GM12873 (cell line): ENCODE data around the gene CLIP2.

Source experiments
- TF ChIP-seq, protein P1 (sequence below): IDR thresholded peaks from 2 replicates; pipeline ENCODE4 v1.5.1; 2012; ENCODE audit warnings: low read depth, mild to moderate bottlenecking, moderate library complexity, low read length, control low read depth; ENCODE audit not compliant: insufficient read depth; ENCODE audit errors: missing control alignments

Gene CLIP2

DNA sequence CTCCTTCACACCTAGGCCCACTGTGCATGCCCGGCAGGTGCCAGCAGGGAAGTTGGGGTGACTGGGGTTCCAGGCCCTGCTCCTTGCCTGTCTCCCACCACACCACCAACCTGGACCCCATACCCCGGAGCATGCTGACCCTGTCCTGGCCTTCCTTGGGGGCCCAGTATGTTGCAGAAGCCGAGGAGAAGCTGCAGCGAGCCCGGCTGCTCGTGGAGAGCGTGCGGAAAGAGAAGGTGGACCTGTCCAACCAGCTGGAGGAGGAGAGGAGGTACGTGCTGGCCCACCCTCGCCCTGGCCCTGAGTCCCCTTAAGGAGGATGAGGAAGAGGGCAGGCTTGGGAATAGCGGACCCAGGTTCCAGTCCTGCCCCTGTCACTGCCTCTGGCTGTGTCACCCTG lies 70.8 kb downstream of the CLIP2 start:
- TF ChIP-seq, protein P1, sequence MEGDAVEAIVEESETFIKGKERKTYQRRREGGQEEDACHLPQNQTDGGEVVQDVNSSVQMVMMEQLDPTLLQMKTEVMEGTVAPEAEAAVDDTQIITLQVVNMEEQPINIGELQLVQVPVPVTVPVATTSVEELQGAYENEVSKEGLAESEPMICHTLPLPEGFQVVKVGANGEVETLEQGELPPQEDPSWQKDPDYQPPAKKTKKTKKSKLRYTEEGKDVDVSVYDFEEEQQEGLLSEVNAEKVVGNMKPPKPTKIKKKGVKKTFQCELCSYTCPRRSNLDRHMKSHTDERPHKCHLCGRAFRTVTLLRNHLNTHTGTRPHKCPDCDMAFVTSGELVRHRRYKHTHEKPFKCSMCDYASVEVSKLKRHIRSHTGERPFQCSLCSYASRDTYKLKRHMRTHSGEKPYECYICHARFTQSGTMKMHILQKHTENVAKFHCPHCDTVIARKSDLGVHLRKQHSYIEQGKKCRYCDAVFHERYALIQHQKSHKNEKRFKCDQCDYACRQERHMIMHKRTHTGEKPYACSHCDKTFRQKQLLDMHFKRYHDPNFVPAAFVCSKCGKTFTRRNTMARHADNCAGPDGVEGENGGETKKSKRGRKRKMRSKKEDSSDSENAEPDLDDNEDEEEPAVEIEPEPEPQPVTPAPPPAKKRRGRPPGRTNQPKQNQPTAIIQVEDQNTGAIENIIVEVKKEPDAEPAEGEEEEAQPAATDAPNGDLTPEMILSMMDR: no peak

DNA sequence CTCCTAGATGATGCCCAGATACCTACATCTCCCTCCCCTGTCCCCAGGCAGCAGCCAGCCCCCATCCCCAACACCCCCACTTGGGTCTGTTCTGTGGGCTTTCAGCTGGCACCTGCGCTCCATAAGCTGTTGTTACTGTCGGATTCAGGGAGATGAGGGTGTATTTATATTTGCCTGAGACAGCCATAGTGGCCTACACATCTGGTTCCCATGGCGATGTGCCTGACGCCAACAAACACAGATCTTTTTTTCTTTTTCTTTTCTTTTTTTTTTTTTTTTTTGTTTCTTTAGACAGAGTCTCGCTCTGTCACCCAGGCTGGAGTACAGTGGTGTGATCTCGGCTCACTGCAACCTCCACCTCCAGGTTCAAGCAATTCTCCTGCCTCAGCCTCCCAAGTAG lies 73.1 kb downstream of the CLIP2 start:
- TF ChIP-seq, protein P1: no peak

DNA sequence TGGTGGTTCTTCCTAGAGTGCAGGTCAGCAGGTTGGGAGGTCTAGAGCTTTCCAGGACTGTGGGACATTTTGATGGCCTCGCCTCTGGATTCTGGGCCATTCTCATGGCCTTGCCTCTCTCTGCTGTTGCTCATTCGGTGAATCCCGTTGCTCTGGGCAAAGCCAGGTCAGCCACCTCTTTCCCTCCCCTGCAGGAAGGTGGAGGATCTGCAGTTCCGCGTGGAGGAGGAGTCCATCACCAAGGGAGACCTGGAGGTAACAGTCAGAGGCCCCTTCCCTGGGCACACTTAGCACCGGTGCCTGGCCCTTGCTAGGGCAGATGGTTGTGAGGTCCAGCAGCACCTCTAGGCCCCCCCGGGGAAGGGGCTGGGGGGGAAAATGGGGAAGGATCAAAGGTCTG lies 74.9 kb downstream of the CLIP2 start:
- TF ChIP-seq, protein P1: peak; percentile 34

DNA sequence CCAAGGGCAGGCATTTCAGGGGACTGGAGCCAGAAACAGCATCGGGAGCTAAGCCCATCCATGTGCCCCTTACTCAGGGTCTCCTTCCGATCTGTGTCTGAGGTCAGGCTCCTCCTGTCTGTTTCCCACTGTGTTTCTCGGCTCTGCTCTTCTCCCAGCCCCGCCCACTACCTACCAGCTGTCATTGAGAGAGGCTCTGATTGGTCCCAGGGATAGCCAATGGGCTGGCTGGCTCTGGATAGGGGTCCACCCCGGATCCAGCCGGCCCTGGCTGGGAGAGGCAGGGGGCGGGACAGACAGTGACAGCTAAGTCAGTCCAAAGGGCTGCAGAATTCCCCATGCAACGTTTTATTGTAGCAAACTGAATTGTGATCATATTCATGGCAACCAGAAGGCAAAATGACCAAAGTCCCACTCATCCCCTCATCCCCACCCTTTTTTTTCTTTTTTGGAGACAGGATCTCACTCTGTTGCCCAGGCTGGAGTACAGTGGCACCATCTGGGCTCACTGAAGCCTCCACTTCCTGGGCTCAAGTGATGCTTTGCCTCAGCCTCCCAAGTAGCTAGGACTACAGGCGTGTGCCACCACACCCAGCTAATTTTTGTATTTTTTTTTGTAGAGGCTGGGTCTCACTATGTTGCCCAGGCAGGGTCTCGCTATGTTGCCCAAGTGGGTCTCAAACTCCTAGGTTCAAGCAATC lies 76.3 kb downstream of the CLIP2 start:
- TF ChIP-seq, protein P1: no peak

DNA sequence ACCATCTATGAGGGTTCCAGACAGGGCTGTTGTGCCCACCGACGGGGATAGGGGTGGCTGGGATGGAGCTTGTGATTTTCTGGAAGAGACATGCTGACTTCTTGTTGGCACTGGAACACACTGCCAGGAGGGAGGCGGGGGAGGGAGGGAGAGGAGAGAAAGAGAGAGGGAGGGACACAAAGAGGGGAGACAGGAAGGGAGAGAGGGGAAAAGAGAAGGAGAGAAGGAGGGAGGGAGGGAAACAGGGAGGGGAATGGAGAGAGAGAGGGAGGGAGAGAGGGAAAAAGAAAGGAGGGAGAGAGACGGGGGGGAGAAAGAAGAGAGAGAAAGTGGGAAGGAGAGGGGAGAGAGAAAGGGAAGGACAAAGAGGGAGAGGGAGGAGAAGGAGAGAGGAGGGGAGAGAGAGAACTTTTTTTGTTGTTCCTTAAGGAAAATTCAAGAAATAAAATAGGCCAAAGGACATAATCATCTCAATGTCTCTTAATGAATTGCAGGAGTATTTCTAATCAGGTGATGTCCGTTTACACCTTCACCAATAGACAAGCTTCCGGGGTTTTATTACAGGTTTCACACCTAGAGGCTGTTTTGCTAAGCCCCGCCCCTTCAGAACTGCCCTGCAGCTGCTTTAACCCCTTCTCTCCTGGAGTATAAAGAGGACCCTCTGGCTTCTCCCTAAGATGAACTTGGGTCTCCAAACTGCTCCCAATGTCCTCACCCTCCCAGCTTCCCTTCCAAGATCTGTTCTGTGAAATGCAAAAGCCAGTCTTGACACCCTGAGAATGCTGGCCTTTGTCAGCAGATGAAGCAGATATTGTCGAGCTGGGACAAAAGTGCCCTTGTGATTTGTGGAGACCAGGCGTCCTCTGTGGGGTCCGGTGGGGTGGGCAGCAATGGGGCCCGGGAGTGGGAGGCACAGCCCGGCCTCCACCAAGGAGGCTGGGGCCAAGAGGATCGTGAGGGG lies 82.5 kb downstream of the CLIP2 start:
- TF ChIP-seq, protein P1: no peak

DNA sequence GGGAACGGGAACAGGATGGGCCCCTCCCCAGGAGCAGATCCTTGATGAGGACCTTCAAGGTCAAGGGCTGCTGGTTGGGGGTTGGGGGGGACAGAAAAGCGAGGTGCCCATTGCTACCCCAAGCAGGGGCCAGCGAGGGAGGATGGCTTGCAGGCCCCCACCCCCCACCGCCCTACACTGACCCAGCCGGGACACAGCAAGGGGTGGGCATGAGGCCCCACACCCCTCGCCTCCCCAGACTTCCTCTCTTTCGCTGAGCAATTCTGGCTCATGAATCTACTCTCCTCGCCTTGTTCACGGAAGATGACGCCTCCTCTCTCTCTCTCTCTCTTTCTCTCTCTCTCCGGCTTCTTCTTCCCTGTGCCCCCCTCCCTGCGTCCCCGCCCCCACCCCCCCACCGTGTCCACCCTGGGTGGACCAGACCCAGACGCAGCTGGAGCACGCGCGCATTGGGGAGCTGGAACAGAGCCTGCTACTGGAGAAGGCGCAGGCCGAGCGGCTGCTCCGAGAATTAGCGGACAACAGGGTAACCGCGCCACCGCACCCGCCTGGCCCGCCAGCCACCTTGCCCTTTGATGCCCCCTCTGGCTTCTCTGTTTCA lies 83.4 kb downstream of the CLIP2 start:
- TF ChIP-seq, protein P1: no peak

DNA sequence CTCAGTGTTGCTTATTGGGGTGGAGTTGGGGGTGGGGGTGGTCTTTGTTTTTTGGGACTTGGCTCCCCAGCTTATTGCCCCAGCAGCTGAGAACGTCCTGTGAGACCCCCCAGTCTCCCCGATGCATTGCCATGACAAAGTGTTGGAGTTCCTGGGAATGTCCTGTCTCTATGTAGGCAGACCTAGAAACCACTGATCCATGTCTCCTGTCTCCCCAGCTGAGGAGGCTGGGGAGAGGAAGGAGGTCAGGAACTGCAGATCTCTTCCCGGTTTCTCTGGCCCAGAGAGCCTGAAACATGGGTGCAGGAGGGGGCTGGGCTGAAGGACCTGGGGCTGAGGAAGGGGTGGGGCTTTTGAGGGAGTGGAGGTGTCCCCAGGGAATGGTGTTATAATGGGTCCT lies 84.3 kb downstream of the CLIP2 start:
- TF ChIP-seq, protein P1: no peak
